ENCODE measurements around the gene ADGRB3. TPM values are rescaled to one million over a fixed set of nuclear protein-coding genes. Genes with fewer than 3 reads are reported as not detected.
A peak's percentile ranks its signal among the peaks of the same experiment; 100 is the strongest.

ADGRB3 gene
- total RNA-seq, 1 donor from 2014 or later = 179 TPM

DNA sequence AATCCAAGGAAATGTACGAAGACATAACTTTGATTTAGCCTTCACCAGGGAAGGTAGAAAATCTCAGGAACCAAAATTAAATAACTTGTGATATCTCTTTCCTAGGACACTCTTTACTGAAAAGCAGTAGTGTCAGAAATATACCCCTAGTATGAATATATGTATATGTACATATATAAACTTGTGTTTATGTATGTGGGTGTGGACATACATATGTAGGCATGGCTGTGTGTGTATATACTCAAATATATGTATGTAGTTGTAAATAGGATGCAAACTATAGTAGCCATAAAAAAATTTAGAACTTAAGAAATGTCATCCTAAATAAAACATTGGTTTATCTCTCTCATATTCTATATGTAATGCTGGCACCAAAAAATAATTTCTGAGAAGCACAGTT is 500.8 kb downstream of the ADGRB3 start:
- no peak for DNase-seq

DNA sequence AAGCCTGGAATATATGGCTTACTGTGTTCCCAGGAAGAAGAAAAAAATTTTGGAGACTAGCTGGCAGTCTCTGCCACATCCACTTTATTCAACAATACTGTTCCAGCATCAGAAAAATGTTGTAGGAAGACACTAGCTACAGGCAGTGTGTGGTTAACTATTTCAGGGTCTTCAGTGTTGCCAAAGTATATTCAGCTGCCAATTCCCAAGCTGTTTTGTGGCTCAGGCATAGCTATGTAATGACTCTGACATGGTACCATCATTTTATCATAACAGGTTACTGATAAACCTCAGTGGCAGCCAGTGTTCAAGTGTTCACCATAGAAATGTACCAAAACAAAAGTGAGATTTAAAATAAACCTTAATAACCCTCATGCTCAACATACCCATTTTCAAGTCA is 503.1 kb downstream of the ADGRB3 start:
- DNase-seq = no peak

DNA sequence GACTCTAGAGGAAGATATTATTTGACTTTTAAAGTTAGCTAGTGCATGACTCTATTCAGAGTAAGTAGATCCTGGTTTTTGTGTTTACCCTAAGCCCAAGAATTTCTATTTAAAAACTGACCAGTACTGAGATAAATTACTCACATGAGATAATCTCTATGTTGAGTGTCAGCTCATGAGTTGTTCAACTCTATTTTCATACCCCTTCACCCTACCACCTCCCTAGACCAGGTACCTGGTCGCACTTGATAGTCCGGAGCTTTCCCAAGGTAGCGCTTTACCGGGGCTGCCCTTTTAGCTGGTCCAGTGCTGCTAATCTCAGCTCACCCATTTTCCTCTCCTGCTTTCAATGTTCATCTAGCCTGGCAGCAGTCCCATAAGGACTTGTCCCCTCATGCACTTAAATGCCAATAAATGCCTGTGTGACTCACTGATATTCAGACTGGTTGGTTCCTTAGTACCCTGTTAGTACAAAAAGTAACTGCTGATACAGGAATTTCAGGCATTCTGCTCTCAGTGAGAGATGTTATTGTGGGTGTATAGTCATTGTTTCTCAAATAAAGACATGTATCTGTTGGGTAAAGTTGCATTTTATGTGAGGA is 503.9 kb downstream of the ADGRB3 start:
- no peak for DNase-seq

DNA sequence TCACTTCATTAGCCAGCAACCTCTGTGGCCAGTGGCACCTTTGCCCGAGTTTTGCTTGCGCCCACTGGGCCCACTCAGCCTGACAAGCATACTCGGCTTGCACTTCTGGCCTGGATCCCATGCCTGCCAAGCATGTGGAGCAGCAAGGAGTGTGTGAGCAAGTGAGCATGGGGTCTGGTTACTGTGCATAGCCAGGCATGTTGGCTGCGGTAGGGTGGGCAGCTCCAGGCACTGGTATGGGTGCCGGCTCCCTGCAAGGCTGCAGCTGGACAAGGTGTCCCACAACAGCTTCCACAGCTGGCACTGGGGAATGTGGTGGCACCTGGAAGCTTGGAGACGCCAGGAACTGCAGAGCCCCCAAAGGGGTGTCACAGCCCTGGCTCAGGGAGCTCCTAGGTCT is 510.0 kb downstream of the ADGRB3 start:
- DNase-seq = no peak

DNA sequence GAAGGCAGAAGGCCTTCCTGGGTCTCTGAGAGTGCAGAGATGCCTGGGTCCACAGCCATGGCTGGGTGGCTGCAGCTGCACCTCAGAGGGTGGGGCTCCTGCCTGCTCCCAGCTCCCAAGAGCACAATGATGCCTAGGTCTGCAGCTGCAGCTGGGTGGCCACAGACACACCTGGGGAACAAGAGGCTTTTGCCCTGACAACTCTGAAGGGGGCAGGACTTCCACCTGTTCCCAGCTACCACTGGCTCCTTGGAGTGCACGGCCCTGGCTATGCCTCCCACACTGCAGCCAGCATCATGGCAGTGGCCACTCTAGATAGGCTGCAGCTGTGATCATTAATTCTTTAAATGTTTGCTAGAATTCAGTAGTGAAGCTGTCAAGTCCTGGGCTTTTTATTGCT is 511.3 kb downstream of the ADGRB3 start:
- no peak for DNase-seq

DNA sequence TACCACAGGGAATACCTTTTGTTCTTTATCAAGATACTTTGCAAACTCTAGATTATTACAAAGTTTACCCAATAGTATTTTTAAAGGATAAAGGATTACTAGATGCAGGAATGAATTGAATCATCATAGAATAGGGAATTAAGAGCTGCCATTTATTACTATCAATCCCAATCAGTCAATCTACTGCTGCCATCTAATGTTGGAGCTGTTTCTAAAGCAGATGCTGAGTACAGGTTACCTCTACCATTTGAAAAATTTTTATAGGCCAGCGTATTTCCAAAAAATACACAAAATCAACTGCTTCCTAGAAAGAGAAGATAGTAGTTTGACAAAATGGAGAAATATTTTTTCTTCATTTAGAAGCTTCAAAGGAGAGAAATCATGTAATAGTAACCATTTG is 520.4 kb downstream of the ADGRB3 start:
- no peak for DNase-seq

DNA sequence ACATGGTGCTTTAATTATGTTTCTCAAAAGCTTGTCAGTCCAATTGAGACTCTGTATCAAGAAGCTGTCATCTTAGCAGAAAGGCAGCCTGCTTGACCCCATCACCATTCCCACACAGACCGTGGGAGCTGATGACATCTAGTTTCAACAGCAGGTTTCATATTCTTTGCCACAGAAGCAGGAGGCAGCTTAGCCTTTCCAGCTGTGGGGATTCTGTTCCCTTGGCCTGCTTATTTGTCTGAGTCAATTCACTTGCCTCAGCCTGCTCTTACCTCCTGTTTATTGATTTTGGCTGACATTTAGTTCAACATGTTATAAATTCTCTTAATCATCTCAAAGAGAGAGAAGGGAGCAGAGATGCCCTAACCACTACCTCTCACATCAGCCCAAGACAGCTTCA is 527.7 kb downstream of the ADGRB3 start:
- no peak for DNase-seq

DNA sequence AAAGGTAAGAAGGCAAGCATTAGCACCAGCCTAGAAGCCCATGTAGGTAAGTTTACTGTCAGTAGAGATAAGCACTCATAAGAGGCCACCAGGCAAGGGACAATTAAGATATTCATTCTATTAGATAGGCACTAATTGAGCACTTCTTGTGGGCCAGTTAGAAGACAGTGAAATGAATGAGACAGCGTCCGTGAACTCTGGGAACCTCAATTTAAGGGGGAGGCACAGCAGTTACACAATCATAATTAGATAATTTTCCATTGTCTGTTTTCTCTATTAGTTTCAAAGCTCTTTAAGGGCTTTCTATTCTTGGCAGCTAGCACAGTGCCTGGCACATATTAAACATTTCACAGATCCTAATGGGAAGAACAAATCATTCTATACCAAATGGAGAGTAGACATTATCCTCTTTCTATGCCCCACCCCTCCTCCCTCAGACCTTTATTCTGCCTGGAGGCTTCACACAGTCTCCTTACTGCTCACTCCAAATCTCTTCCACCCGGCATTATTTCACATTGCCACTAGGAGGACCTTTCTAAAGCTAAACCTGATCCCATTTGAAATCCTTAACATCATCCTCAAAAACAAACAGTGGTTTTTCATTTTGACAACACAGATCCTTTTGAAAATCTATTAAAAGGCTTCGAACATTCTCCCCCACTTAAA is 529.6 kb downstream of the ADGRB3 start:
- no peak for DNase-seq

DNA sequence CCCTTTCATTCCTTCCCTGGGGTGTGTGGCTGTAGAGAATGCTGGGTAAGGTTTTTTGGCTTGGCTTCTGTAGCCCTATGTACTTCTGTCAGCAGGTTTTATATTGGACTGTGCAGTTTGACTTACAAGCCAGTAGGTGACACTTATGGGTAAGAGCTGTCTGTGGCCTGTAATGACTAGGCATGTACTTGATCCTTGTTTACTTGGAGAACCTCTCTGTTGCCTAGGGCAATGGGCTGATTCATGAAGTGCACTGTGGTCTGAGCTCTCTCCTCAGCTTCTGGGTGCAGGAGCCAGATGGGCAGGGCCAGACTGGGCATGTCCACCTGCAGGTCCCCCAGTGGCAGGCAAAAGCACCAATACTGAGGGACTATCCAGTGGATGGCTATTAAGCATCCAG is 544.6 kb downstream of the ADGRB3 start:
- no peak for DNase-seq

DNA sequence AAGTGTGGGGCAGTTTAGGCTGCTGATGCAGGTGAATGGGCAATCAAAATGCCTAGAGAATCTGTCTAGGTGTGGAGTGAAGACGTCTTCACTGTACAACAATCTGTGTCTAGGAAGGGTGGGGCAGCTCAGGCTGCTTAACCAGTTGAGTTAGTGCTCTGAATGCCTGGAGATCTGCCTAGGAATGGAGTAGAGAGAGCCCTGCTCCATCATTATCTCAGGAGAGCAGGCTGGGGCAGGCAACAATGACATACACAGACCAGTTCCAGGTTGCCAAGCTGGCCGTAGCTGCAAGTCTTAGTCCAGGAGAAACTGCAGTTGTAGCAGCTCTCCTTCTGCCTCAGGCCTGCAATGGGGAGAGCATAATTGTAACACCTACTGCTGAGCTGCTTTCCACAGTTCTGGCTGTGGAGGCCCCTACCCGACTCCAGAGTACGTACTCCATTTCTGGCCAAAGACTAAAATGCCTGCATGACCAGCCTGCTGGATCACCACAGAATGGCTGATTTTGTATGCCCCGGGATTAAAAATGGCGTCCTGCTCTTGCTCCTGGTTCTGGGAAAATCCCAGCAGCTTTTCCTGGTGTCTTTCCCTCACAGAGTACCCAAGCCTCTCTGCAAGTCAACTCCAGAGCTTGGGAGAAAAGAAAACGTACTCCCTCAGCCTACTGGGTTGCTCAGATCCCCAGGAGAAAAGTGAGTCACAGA is 545.4 kb downstream of the ADGRB3 start:
- no peak for DNase-seq

DNA sequence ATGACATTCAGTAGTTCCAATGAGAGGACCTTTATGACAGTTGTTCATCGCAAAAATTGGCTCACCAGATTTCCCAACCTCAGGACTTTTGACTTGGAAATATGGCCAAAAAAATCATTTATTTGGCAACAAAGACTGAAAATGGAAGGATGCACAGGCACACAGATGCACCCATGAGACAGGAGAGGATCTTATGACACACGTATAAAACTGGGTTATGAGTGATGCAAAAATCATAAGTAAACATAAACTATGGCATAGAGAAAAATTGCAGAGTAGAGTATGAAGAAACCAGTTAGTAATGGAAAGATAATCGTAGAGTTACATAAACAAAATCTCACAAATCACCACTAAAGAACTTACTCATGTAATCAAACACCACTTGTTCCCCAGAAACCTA is 546.9 kb downstream of the ADGRB3 start:
- no peak for DNase-seq

DNA sequence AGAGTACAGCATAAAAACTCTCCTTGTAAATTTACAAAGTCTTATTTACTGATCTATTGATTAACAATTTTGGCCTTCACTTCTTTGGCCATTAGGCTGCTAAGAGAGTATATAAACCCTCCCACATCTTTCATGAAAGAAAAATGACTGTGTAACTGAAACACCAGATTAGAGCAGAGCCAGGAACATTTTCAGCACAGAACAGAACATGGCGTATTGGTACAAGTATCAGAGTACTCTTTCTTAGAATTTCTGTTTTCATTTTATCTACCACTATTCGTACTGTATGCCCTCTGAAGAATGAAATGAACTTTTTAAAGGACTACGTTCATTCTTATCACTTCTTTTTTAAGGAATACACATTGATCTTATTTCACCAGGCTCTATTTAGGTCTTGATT is 550.2 kb downstream of the ADGRB3 start:
- DNase-seq = no peak

DNA sequence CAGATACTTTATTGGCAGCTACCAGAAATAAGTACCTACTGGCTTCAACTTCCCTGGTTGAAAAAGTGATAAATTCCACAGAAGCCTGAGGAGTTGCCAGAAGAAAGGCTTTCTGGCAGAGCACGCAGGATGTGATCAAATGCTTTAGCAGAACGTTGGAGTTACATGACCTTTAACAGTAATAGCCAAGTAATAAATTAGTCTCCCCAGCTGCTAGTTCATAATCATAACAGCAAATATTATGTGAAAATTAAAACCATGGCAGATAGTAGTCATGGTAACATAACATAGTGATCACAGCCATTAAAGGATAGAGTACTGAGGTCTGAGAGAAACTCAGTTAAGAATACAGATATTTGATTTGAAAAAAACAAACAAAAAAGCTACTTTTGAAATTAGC is 567.7 kb downstream of the ADGRB3 start:
- DNase-seq = no peak

DNA sequence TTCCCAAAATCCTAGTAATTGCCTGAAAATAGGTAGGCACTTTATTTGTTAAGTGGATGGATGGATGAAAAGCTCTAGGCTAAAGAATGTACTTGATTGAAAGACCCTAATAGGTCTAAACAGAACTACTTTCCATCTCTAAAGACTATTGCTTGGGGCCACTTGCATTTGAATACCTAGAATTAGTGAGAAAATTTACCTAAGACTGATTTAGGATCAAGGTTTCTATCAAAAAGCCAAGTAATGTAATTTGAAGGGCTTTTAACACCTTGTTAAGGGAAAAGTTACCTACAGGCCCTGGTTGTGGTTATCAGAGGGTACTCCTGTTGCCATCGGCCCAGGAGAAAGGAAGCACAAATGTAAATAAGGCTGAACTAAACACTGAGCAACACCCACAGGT is 581.0 kb downstream of the ADGRB3 start:
- DNase-seq = no peak

DNA sequence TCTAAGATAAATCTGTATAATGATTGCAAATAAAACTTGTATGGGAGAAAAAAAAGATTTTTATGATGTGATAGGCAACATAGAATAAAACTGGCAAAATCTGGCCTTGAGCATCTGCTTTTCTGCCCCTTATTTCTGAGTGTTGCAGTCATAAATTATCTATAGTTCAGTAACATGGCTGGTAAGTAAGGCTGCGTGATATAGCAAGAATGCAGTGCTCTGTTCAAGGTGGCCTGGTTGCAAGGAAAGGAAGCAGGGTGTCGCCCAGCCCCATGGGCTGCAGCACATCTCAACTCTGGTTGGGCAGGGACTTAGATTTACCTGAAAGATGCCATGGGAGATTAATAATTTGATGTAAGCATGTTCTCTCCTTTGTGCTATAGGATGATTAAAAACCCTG is 582.3 kb downstream of the ADGRB3 start:
- DNase-seq = no peak

DNA sequence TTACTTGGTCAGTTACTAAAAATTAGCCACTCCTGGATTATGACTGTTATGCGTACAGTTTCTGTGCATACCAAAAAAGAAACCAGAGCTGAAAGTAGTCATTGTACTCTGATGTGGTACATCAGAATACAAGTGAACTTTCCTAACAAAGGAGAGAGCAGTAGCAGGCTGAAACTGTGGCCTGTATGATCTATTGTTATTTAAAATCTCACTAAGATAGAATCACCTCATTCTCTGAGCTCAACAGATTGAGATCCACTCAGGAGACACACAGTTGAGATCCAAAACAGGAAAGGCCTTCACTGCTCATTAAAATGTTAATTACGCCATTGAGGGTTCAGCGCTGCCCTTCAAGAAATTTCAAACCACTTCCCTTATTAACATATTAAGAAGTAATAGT is 585.3 kb downstream of the ADGRB3 start:
- DNase-seq = no peak

DNA sequence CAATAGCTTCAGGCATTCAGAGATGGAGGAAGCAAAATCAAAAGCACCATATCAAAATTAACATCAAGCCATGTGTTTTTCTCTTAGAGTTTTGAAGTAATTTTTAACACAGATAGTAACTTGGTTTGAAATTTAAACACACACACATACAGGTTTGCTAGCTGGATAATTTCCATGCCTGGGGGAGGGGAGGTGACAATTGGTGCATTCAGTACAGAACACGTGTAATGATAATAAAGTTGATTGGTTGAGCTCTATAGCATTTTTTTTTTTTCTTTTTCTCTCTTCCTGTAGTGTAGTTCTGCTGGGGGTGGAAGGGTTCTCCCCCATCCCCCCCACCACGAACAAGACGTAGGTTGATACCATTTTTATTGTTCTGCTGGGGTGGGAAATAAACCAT is 596.9 kb downstream of the ADGRB3 start:
- no peak for DNase-seq

DNA sequence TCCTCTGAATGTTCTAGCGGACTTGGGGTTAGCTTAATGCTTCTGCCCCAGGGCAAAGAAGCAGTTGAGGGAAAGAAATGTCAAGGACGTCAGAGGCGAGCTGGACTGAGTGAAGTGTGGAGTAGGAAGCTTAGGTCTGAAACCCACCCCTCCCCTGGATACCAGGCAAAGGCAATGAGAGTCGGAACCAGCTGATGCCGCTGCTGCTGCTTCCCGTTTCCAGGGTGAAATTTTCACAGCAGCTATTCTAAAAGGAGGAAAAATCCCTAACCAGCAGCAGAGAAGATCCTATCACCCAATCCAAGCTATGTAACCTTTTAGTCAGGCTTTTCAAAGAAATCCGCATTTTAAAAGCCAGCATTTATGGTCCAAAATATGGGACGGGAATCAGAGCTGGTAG is 597.4 kb downstream of the ADGRB3 start:
- DNase-seq = peak; percentile 11

DNA sequence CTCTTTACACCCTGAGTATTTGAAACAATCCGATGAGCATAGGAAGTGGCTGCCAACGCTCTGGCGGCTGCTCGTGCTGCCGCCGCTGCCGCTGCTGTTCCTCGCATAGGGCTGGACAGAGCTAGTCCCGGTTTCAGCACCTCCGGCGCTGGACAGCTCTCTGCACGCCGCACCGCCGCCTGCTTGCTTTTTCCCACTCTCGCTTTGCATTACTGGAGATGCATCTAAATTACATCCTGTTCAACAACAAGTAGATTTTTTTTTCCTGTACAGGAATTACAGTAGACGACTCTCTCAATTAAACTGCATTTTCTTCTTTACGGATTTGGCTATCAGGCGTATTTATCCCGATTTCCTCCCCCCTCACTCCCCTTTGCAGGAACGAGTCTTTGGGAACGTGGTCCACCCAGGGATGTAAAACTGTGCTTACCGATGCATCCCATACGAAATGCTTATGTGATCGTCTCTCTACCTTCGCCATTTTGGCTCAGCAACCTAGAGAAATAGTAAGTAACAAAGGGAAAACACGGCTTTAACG is 597.9 kb downstream of the ADGRB3 start:
- DNase-seq = peak; percentile 66

DNA sequence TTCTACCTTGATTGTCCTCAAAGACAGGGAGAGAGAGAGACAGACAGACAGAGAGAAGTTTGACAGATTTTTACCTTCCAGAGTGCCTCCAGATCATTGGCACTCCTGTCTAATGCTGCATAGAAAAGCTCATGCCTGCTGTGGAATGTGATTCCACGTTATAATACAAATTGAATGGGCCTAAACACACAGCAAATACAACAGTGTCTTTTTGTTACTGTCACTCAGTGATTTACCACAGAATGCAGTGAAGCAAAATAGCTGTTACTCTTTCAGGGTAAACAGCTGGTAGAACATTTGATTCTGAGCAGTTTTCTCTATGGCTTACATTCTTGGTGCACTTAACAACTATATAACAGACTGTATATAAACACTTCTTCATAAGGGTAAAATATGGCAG is 603.0 kb downstream of the ADGRB3 start:
- no peak for DNase-seq

DNA sequence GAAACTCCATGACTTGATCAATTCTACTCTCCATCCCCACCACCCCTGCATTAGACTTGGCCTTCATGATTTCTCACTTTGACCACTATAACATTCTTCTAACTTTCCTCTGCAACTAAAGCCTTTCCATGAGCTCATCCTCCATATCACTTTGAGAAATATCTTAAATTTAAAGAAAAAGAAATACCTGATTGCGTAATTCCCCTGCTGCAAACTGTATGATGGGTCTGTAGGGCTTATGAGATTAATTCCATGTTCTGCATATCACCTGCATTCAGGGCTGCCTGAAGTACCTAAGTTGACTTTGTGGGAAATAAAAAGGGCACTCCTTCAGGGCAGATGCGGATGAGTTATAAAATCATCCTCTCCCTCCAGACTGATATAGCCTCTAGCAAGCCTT is 611.9 kb downstream of the ADGRB3 start:
- no peak for DNase-seq

DNA sequence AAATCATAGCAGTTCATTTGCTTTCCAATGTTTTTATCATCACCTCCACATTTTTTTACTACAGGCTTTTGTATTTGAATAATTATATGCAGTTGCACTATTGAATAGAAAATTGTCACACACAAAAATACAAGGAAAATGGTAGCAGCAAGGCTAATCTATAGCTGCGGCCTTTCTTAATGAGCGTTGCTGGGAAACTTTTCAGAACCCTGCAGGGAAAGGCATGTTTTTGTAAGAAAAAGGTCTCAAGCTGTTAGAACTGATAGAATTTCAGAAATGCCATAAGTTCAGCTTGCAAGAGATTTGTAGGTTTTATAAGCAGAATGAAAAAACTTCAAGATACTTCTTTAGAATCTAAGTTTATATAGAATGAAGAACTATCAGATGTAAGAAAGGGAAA is 625.9 kb downstream of the ADGRB3 start:
- no peak for DNase-seq

DNA sequence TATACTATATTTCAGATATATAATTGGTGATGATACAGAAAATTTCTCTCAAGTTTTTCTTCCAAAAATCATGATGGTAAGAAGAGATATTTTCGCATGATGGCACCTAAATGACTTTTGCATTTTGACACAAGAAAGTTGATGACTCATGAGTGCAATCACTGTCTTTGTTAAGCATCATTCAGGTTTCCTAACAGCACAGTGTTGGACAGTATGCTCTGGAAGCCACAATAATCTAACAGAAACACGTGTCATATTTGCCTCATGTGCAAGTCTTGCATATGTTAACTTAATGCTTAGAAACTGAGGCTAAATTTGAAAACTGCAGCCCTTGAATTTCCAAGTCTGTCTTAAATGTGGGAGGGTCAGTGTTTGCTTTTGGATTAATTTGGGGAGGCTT is 628.2 kb downstream of the ADGRB3 start:
- DNase-seq = no peak

DNA sequence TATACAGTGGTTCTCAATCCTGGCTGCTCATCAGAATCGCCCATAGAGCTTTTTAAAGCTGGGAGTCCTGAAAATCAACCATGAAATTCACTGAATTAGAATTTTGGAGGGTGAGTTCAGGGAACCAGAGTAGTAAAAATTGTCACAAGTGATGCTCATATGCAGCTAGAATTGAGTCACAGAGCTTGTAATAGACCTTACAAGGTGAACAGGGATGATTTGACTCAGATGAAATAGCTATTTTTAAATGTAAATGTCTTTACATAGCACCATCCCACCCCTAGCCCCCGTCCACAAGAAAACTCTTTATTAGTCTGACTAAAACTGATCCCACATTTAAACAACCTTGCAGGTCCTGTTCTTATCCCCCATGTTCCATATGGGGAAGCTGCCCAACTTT is 630.0 kb downstream of the ADGRB3 start:
- DNase-seq = no peak

All from occipital lobe (tissue), 2 donors.